GM23338 (cell line): ENCODE data around the gene C12orf42. TPM values are rescaled to one million over a fixed set of nuclear protein-coding genes. Genes with fewer than 3 reads are reported as not detected.

ENCODE experiments used
- ATAC-seq: fragments of 200-7000 bp; cut with Tn5 transposase; 3 replicates; pipeline ENCODE4 v1.9.1; 2020
- DNase-seq: peaks from one replicate; pipeline ENCODE4 v3.0.0-alpha.2; 2015; ENCODE audit warnings: low spot score
- H2AFZ ChIP-seq: fragments of 200-600 bp; sonication (generic); 2 replicates; pipeline ENCODE4 v1.8.0; 2016; ENCODE audit warnings: antibody characterized with exemption, mild to moderate bottlenecking, moderate library complexity
- H3F3A ChIP-seq: fragments of 200-600 bp; sonication (generic); replicated peaks from 2 replicates; pipeline ENCODE4 v1.8.0; 2017; ENCODE audit warnings: antibody characterized with exemption, mixed run types, low read depth
- H3K27ac ChIP-seq: fragments of 200-600 bp; sonication (generic); 2 replicates; pipeline ENCODE4 v1.6.1; 2016; ENCODE audit warnings: low read depth
- H3K27me3 ChIP-seq: fragments of 200-600 bp; sonication (generic); 2 replicates; pipeline ENCODE4 v1.8.0; 2016; ENCODE audit warnings: mild to moderate bottlenecking, mixed run types, moderate library complexity; ENCODE audit not compliant: insufficient read depth
- H3K36me3 ChIP-seq: fragments of 200-600 bp; sonication (generic); 2 replicates; pipeline ENCODE4 v1.8.0; 2016; ENCODE audit warnings: mild to moderate bottlenecking; ENCODE audit not compliant: insufficient read depth
- H3K4me1 ChIP-seq: fragments of 200-600 bp; sonication (generic); 2 replicates; pipeline ENCODE4 v1.8.0; 2016; ENCODE audit warnings: mild to moderate bottlenecking, moderate library complexity; ENCODE audit not compliant: insufficient read depth
- H3K4me2 ChIP-seq: fragments of 200-600 bp; sonication (generic); 2 replicates; pipeline ENCODE4 v1.7.1; 2017; ENCODE audit warnings: mixed run types
- H3K4me3 ChIP-seq: fragments of 200-600 bp; sonication (generic); 2 replicates; pipeline ENCODE4 v1.6.1; 2016; ENCODE audit warnings: mixed run types
- H3K79me2 ChIP-seq: fragments of 200-600 bp; sonication (generic); replicated peaks from 2 replicates; pipeline ENCODE4 v1.8.0; 2017; ENCODE audit warnings: mild to moderate bottlenecking; ENCODE audit not compliant: insufficient read depth
- H3K9me2 ChIP-seq: fragments of 200-600 bp; sonication (generic); 2 replicates; pipeline ENCODE4 v1.8.0; 2017; ENCODE audit not compliant: insufficient read depth
- H4K20me1 ChIP-seq: fragments of 200-600 bp; sonication (generic); replicated peaks from 2 replicates; pipeline ENCODE4 v1.8.0; 2017; ENCODE audit warnings: mild to moderate bottlenecking; ENCODE audit not compliant: insufficient read depth
- H3K27ac Mint-ChIP-seq: 2 replicates; pipeline ENCODE4 v1.8.0; 2020; ENCODE audit warnings: inconsistent platforms, mild to moderate bottlenecking, moderate library complexity, mixed read lengths
- H3K27me3 Mint-ChIP-seq: 3 replicates; pipeline ENCODE4 v1.8.0; 2022; ENCODE audit warnings: low read depth, mild to moderate bottlenecking, moderate library complexity, mixed read lengths, inconsistent platforms; ENCODE audit not compliant: insufficient read depth, poor library complexity
- H3K36me3 Mint-ChIP-seq: 3 replicates; pipeline ENCODE4 v1.8.0; 2021; ENCODE audit warnings: low read depth, mild to moderate bottlenecking, inconsistent platforms, moderate library complexity, mixed read lengths
- H3K4me1 Mint-ChIP-seq: 3 replicates; pipeline ENCODE4 v1.8.0; 2020; ENCODE audit warnings: mild to moderate bottlenecking, inconsistent platforms, mixed read lengths
- H3K4me3 Mint-ChIP-seq: 3 replicates; pipeline ENCODE4 v1.8.0; 2021; ENCODE audit warnings: moderate library complexity, mild to moderate bottlenecking, inconsistent platforms, mixed read lengths
- H3K9me3 Mint-ChIP-seq: 3 replicates; pipeline ENCODE4 v1.8.0; 2020; ENCODE audit warnings: moderate library complexity, mild to moderate bottlenecking, inconsistent platforms, mixed read lengths
- CREB1 ChIP-seq: fragments of 250-450 bp; sonication (Bioruptor Pico); IDR thresholded peaks from 2 replicates; pipeline ENCODE4 v1.5.0; 2020; ENCODE audit warnings: low read depth, mild to moderate bottlenecking, moderate library complexity
- EZH2 ChIP-seq: fragments of 200-600 bp; sonication (generic); IDR thresholded peaks from one replicate; pipeline ENCODE4 v1.8.0; 2017; ENCODE audit warnings: antibody characterized with exemption, mild to moderate bottlenecking, low read depth; ENCODE audit not compliant: unreplicated experiment
- EZH2phosphoT487 ChIP-seq: fragments of 200-600 bp; sonication (generic); IDR thresholded peaks from one replicate; pipeline ENCODE4 v1.8.1; 2018; ENCODE audit warnings: antibody characterized with exemption; ENCODE audit not compliant: unreplicated experiment
- JUNB ChIP-seq: IDR thresholded peaks from one replicate; pipeline ENCODE4 v1.6.1; 2016; ENCODE audit warnings: antibody characterized with exemption; ENCODE audit not compliant: unreplicated experiment
- NANOG ChIP-seq: IDR thresholded peaks from 2 replicates; pipeline ENCODE4 v1.6.1; 2016; ENCODE audit warnings: antibody characterized with exemption, borderline replicate concordance
- POLR2AphosphoS5 ChIP-seq: IDR thresholded peaks from 2 replicates; pipeline ENCODE4 v1.6.1; 2016; ENCODE audit warnings: antibody characterized with exemption, low read depth
- ZNF114 ChIP-seq: fragments of 250-450 bp; sonication (Bioruptor Pico); IDR thresholded peaks from 2 replicates; pipeline ENCODE4 v1.5.0; 2020; ENCODE audit warnings: mild to moderate bottlenecking, moderate library complexity
- ZNF331 ChIP-seq: fragments of 250-450 bp; sonication (Bioruptor Pico); IDR thresholded peaks from 2 replicates; pipeline ENCODE4 v1.5.0; 2020; ENCODE audit warnings: low read depth, mild to moderate bottlenecking, moderate library complexity
- polyA plus RNA-seq: library from polyadenylated mRNA; unstranded; fragments of >200 nt; fragmentation: Nextera tagmentation; extraction: Ambion mirVana; gene quantifications from 2 replicates; pipeline ENCODE4 v1.2.1, GENCODE V29; 2016
- total RNA-seq: library from RNA; depleted of rRNA; stranded (reverse); fragments of >200 nt; shearing (Covaris generic); gene quantifications from 2 replicates; pipeline ENCODE4 v1.2.3, GENCODE V29; 2014
- TF ChIP-seq, protein P1 (sequence below): IDR thresholded peaks from one replicate; pipeline ENCODE4 v1.6.1; 2018; ENCODE audit warnings: antibody characterized with exemption; ENCODE audit not compliant: unreplicated experiment
- TF ChIP-seq, protein P2 (sequence below): fragments of 250-450 bp; sonication (Bioruptor Pico); IDR thresholded peaks from 2 replicates; pipeline ENCODE4 v1.5.0; 2020; ENCODE audit warnings: mild to moderate bottlenecking, moderate library complexity
- TF ChIP-seq, protein P3 (sequence below), 2 experiments: fragments of 200-600 bp in 1 of 2; sonication (generic) in 1 of 2; conservative IDR thresholded peaks; 2 replicates each; pipeline versions ENCODE4 v1.5.1 to v1.6.1; 2016 to 2017; ENCODE audit warnings: antibody characterized with exemption in 2 of 2, low read depth in 2 of 2, mild to moderate bottlenecking in 2 of 2, moderate library complexity in 1 of 2

The C12orf42 gene
- total and polyA plus RNA-seq, 2 experiments from 2014 or later: 0.45 TPM; not detected in 1

DNA sequence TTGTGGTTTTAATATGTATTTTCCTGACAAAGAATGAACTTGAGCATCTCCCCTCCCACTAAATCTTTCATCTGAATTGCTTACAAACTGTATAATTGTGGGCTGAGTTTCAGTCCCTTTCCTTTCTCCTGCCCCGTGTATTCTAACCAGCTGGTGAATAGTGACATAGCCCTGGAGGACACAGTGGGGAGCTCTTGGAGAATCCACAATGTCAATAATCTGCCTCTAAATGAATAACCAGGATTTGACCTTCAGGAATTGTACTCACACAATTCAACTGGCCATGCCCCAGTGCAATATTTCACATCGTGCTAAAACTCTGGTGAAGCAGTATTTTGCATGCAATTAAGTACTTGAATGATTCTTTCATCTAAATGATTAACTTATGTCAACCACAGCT is 177.2 kb downstream of the C12orf42 start:
- Histone ChIP-seq H4K20me1 (no peaks in the 10 kb centered on the region; the same call in 1 of the 2 replicates), H3K79me2 (no peaks in the 10 kb centered on the region), H3K36me3 (no peaks in the 10 kb centered on the region), H2AFZ (no peak overlapping the region), H3K4me3 (no peak overlapping the region), H3K27ac (no peak overlapping the region), H3K9me2 (no peaks in the 10 kb centered on the region), H3K27me3 (no peaks in the 10 kb centered on the region), H3K4me1 (no peaks in the 10 kb centered on the region), H3F3A (no peaks in the 10 kb centered on the region), H3K4me2 (no peak overlapping the region)
- Mint-ChIP-seq H3K36me3 (no peaks in the 10 kb centered on the region), H3K9me3 (peaks cover 6% of the 10 kb centered on the region; the same call in 2 of the 3 replicates), H3K4me3 (no peak overlapping the region), H3K27me3 (peaks cover 3% of the 10 kb centered on the region), H3K27ac (no peak overlapping the region), H3K4me1 (no peaks in the 10 kb centered on the region)
- TF ChIP-seq CREB1 (CRISPR knock-in tag): no peak
- TF ChIP-seq NANOG: no peak
- no peak for TF ChIP-seq POLR2AphosphoS5
- no peak for TF ChIP-seq EZH2phosphoT487
- TF ChIP-seq ZNF331 (CRISPR knock-in tag): no peak
- TF ChIP-seq JUNB: no peak
- TF ChIP-seq EZH2: no peak
- TF ChIP-seq, protein P1, sequence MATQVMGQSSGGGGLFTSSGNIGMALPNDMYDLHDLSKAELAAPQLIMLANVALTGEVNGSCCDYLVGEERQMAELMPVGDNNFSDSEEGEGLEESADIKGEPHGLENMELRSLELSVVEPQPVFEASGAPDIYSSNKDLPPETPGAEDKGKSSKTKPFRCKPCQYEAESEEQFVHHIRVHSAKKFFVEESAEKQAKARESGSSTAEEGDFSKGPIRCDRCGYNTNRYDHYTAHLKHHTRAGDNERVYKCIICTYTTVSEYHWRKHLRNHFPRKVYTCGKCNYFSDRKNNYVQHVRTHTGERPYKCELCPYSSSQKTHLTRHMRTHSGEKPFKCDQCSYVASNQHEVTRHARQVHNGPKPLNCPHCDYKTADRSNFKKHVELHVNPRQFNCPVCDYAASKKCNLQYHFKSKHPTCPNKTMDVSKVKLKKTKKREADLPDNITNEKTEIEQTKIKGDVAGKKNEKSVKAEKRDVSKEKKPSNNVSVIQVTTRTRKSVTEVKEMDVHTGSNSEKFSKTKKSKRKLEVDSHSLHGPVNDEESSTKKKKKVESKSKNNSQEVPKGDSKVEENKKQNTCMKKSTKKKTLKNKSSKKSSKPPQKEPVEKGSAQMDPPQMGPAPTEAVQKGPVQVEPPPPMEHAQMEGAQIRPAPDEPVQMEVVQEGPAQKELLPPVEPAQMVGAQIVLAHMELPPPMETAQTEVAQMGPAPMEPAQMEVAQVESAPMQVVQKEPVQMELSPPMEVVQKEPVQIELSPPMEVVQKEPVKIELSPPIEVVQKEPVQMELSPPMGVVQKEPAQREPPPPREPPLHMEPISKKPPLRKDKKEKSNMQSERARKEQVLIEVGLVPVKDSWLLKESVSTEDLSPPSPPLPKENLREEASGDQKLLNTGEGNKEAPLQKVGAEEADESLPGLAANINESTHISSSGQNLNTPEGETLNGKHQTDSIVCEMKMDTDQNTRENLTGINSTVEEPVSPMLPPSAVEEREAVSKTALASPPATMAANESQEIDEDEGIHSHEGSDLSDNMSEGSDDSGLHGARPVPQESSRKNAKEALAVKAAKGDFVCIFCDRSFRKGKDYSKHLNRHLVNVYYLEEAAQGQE: no peak
- TF ChIP-seq, protein P2, sequence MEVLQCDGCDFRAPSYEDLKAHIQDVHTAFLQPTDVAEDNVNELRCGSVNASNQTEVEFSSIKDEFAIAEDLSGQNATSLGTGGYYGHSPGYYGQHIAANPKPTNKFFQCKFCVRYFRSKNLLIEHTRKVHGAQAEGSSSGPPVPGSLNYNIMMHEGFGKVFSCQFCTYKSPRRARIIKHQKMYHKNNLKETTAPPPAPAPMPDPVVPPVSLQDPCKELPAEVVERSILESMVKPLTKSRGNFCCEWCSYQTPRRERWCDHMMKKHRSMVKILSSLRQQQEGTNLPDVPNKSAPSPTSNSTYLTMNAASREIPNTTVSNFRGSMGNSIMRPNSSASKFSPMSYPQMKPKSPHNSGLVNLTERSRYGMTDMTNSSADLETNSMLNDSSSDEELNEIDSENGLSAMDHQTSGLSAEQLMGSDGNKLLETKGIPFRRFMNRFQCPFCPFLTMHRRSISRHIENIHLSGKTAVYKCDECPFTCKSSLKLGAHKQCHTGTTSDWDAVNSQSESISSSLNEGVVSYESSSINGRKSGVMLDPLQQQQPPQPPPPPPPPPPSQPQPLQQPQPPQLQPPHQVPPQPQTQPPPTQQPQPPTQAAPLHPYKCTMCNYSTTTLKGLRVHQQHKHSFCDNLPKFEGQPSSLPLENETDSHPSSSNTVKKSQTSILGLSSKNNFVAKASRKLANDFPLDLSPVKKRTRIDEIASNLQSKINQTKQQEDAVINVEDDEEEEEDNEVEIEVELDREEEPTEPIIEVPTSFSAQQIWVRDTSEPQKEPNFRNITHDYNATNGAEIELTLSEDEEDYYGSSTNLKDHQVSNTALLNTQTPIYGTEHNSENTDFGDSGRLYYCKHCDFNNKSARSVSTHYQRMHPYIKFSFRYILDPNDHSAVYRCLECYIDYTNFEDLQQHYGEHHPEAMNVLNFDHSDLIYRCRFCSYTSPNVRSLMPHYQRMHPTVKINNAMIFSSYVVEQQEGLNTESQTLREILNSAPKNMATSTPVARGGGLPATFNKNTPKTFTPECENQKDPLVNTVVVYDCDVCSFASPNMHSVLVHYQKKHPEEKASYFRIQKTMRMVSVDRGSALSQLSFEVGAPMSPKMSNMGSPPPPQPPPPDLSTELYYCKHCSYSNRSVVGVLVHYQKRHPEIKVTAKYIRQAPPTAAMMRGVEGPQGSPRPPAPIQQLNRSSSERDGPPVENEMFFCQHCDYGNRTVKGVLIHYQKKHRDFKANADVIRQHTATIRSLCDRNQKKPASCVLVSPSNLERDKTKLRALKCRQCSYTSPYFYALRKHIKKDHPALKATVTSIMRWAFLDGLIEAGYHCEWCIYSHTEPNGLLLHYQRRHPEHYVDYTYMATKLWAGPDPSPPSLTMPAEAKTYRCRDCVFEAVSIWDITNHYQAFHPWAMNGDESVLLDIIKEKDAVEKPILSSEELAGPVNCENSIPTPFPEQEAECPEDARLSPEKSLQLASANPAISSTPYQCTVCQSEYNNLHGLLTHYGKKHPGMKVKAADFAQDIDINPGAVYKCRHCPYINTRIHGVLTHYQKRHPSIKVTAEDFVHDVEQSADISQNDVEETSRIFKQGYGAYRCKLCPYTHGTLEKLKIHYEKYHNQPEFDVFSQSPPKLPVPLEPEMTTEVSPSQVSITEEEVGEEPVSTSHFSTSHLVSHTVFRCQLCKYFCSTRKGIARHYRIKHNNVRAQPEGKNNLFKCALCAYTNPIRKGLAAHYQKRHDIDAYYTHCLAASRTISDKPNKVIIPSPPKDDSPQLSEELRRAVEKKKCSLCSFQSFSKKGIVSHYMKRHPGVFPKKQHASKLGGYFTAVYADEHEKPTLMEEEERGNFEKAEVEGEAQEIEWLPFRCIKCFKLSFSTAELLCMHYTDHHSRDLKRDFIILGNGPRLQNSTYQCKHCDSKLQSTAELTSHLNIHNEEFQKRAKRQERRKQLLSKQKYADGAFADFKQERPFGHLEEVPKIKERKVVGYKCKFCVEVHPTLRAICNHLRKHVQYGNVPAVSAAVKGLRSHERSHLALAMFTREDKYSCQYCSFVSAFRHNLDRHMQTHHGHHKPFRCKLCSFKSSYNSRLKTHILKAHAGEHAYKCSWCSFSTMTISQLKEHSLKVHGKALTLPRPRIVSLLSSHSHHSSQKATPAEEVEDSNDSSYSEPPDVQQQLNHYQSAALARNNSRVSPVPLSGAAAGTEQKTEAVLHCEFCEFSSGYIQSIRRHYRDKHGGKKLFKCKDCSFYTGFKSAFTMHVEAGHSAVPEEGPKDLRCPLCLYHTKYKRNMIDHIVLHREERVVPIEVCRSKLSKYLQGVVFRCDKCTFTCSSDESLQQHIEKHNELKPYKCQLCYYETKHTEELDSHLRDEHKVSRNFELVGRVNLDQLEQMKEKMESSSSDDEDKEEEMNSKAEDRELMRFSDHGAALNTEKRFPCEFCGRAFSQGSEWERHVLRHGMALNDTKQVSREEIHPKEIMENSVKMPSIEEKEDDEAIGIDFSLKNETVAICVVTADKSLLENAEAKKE: no peak
- TF ChIP-seq ZNF114 (CRISPR knock-in tag): no peak
- TF ChIP-seq, protein P3, sequence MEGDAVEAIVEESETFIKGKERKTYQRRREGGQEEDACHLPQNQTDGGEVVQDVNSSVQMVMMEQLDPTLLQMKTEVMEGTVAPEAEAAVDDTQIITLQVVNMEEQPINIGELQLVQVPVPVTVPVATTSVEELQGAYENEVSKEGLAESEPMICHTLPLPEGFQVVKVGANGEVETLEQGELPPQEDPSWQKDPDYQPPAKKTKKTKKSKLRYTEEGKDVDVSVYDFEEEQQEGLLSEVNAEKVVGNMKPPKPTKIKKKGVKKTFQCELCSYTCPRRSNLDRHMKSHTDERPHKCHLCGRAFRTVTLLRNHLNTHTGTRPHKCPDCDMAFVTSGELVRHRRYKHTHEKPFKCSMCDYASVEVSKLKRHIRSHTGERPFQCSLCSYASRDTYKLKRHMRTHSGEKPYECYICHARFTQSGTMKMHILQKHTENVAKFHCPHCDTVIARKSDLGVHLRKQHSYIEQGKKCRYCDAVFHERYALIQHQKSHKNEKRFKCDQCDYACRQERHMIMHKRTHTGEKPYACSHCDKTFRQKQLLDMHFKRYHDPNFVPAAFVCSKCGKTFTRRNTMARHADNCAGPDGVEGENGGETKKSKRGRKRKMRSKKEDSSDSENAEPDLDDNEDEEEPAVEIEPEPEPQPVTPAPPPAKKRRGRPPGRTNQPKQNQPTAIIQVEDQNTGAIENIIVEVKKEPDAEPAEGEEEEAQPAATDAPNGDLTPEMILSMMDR (conservative IDR thresholded peaks at IDR 0.05; ENCODE audit: low read depth in 2 of 2): no peak
- no peak for DNase-seq
- no peak for ATAC-seq
